Measurements from ENCODE around the gene IFIT1B.
A peak's percentile ranks its signal among the peaks of the same experiment; 100 is the strongest.
"Not testable (repeated sequence)": the region's sequence is repeated elsewhere in the genome, so short reads cannot be mapped to it uniquely, and the experiment has no call there.

Gene IFIT1B

GRCh38 chr10:89374713-89375141, 3.1 kb upstream of the IFIT1B start:
- no peak for DNase-seq (ENCODE audit: low spot score)

GRCh38 chr10:89379103-89379502, 1.2 kb downstream of the IFIT1B start:
- no peak for DNase-seq (ENCODE audit: low spot score)

GRCh38 chr10:89382757-89383156, 4.9 kb downstream of the IFIT1B start:
- DNase-seq (ENCODE audit: low spot score), result no peak

- DNase-seq (ENCODE audit: low spot score), result no peak
These were observed 6.9 kb downstream of the IFIT1B start for GRCh38 chr10:89384474-89385340.

GRCh38 chr10:89388806-89389205, 10.9 kb downstream of the IFIT1B start:
- no peak for DNase-seq (ENCODE audit: low spot score)

GRCh38 chr10:89389254-89389653, 11.4 kb downstream of the IFIT1B start:
- DNase-seq (ENCODE audit: low spot score), result no peak

- no peak for DNase-seq (ENCODE audit: low spot score)
These were observed 12.8 kb downstream of the IFIT1B start for GRCh38 chr10:89390476-89391225.

- not testable (repeated sequence) for DNase-seq (ENCODE audit: low spot score)
These were observed 13.3 kb downstream of the IFIT1B start for GRCh38 chr10:89391226-89391576.

- DNase-seq (ENCODE audit: low spot score), result no peak
These were observed 14.3 kb downstream of the IFIT1B start, which contains the start of gene IFIT1 for GRCh38 chr10:89391907-89392756. TSS of gene IFIT1 (plus strand) at chr10:89392623. CDS start at chr10:89392713, 90 bp downstream.

- peak; percentile 14 for DNase-seq (ENCODE audit: low spot score)
These were observed 15.1 kb downstream of the IFIT1B start for GRCh38 chr10:89392974-89393373.

GRCh38 chr10:89393898-89394297, 16.0 kb downstream of the IFIT1B start:
- DNase-seq (ENCODE audit: low spot score), result no peak

GRCh38 chr10:89395141-89395540, 17.3 kb downstream of the IFIT1B start:
- DNase-seq (ENCODE audit: low spot score), result no peak

GRCh38 chr10:89398003-89398749, 20.3 kb downstream of the IFIT1B start:
- no peak for DNase-seq (ENCODE audit: low spot score)

GRCh38 chr10:89399956-89400355, 22.1 kb downstream of the IFIT1B start:
- no peak for DNase-seq (ENCODE audit: low spot score)

GRCh38 chr10:89403043-89403442, 25.2 kb downstream of the IFIT1B start:
- no peak for DNase-seq (ENCODE audit: low spot score)

GRCh38 chr10:89404104-89405047, 26.5 kb downstream of the IFIT1B start:
- DNase-seq (ENCODE audit: low spot score), result no peak

- DNase-seq (ENCODE audit: low spot score), result not testable (repeated sequence)
These were observed 28.3 kb downstream of the IFIT1B start for GRCh38 chr10:89406178-89406577.

- not testable (repeated sequence) for DNase-seq (ENCODE audit: low spot score)
These were observed 29.9 kb downstream of the IFIT1B start for GRCh38 chr10:89407792-89408191.

- not testable (repeated sequence) for DNase-seq (ENCODE audit: low spot score)
These were observed 31.4 kb downstream of the IFIT1B start for GRCh38 chr10:89409282-89409681.

GRCh38 chr10:89410551-89410950, 32.7 kb downstream of the IFIT1B start:
- DNase-seq (ENCODE audit: low spot score), result not testable (repeated sequence)
